B cell (primary cell): ENCODE results near the gene PARD3. TPM values are rescaled to one million over a fixed set of nuclear protein-coding genes. Genes with fewer than 3 reads are reported as not detected.

Experiments
- ATAC-seq: fragments of 200-7000 bp; cut with Tn5 transposase; one replicate; pipeline ENCODE4 v1.10.0; 2021; ENCODE audit warnings: low read depth, mild to moderate bottlenecking, moderate number of reproducible peaks, moderate library complexity
- CTCF ChIA-PET: fragments of 350-600 bp; sonication (Branson Sonifier 250); formaldehyde crosslinking; loops from one replicate; lab custom pipeline; 2021; ENCODE audit warnings: antibody characterized with exemption, inconsistent platforms; lab: Charles Lee
- POLR2A ChIA-PET: fragments of 350-600 bp; sonication (Branson Sonifier 250); formaldehyde crosslinking; loops from one replicate; lab custom pipeline; 2021; ENCODE audit warnings: antibody characterized with exemption; lab: Charles Lee
- DNase-seq: peaks from one replicate; pipeline ENCODE4 v3.0.0; 2013
- H2AFZ ChIP-seq: 2 replicates; pipeline ENCODE4 v1.6.1; 2012; ENCODE audit warnings: mild to moderate bottlenecking, low read depth, low read length; ENCODE audit not compliant: insufficient read depth, poor library complexity, severe bottlenecking
- H3K27ac ChIP-seq, 2 donors: 1 replicate in 1 of 2; 2 replicates in 1 of 2; pipeline ENCODE4 v1.5.1; 2012 to 2013; ENCODE audit warnings: low read length in 2 of 2, mild to moderate bottlenecking in 2 of 2, moderate library complexity in 1 of 2
- H3K27me3 ChIP-seq, 4 experiments: fragments of 200-600 bp in 1 of 4; sonication (generic) in 1 of 4; replicated peaks in 1 of 4; 1 replicate in 2 of 4; 2 replicates in 2 of 4; pipeline versions ENCODE4 v1.6.1 to v1.7.0; 2013 to 2016; ENCODE audit warnings: low read length in 3 of 4, mild to moderate bottlenecking in 2 of 4, mixed read lengths in 1 of 4, moderate library complexity in 1 of 4; ENCODE audit not compliant: insufficient read depth in 4 of 4, control insufficient read depth in 3 of 4; ENCODE audit errors: control extremely low read depth in 1 of 4
- H3K36me3 ChIP-seq, 2 experiments: replicated peaks in 1 of 2; 1 replicate in 1 of 2; 2 replicates in 1 of 2; pipeline versions ENCODE4 v1.6.1 to v1.7.1; 2013; ENCODE audit warnings: low read length in 1 of 2; ENCODE audit not compliant: insufficient read depth in 2 of 2, control insufficient read depth in 1 of 2; ENCODE audit errors: control extremely low read depth in 1 of 2, extremely low read depth in 1 of 2
- H3K4me1 ChIP-seq, 2 donors: fragments of 200-600 bp in 1 of 2; sonication (generic) in 1 of 2; 1 replicate in 1 of 2; 2 replicates in 1 of 2; pipeline versions ENCODE4 v1.5.1 to v1.6.1; 2013 to 2017; ENCODE audit warnings: low read length in 2 of 2; ENCODE audit not compliant: control insufficient read depth in 2 of 2, insufficient read depth in 2 of 2
- H3K4me2 ChIP-seq: replicated peaks from 2 replicates; pipeline ENCODE3; 2012; ENCODE audit warnings: mild to moderate bottlenecking, low read depth, low read length; ENCODE audit not compliant: poor library complexity, severe bottlenecking
- H3K4me3 ChIP-seq, 5 experiments: fragments of 200-600 bp in 1 of 5; sonication (generic) in 1 of 5; 1 replicate in 3 of 5; 2 replicates in 2 of 5; pipeline versions ENCODE4 v1.5.1 to v1.7.0; 2011 to 2016; ENCODE audit warnings: low read length in 4 of 5, mild to moderate bottlenecking in 4 of 5, low read depth in 2 of 5, control low read depth in 1 of 5, moderate library complexity in 1 of 5; ENCODE audit not compliant: insufficient read depth in 1 of 5; ENCODE audit errors: control extremely low read depth in 1 of 5, extremely low read depth in 1 of 5
- H3K79me2 ChIP-seq: fragments of 200-600 bp; sonication (generic); one replicate; pipeline ENCODE4 v1.6.0; 2016; ENCODE audit warnings: low read length; ENCODE audit not compliant: control insufficient read depth, insufficient read depth
- H3K9ac ChIP-seq: fragments of 200-600 bp; sonication (generic); 2 replicates; pipeline ENCODE4 v1.6.1; 2017; ENCODE audit warnings: mild to moderate bottlenecking, low read length, moderate library complexity
- H3K9me3 ChIP-seq, 3 donors: one replicate each; pipeline versions ENCODE4 v1.6.1 to v1.7.1; 2013; ENCODE audit warnings: low read length in 2 of 3; ENCODE audit not compliant: control insufficient read depth in 2 of 3, insufficient read depth in 1 of 3; ENCODE audit errors: control extremely low read depth in 1 of 3
- H4K20me1 ChIP-seq: 2 replicates; pipeline ENCODE4 v1.6.0; 2012; ENCODE audit warnings: mild to moderate bottlenecking, low read length; ENCODE audit not compliant: insufficient read depth, control insufficient read depth, poor library complexity, severe bottlenecking
- H3K27ac Mint-ChIP-seq: one replicate; pipeline ENCODE4 v1.8.0; 2021; ENCODE audit warnings: mixed read lengths
- H3K27me3 Mint-ChIP-seq: one replicate; pipeline ENCODE4 v1.8.0; 2021; ENCODE audit warnings: mixed read lengths
- H3K4me1 Mint-ChIP-seq: one replicate; pipeline ENCODE4 v1.8.0; 2021; ENCODE audit warnings: mixed read lengths
- H3K4me3 Mint-ChIP-seq: one replicate; pipeline ENCODE4 v1.8.0; 2021; ENCODE audit warnings: mixed read lengths
- H3K9me3 Mint-ChIP-seq: one replicate; pipeline ENCODE4 v1.8.0; 2022; ENCODE audit warnings: mixed read lengths; ENCODE audit not compliant: insufficient read depth
- CTCF ChIP-seq: fragments of 200-600 bp; IDR thresholded peaks from one replicate; pipeline ENCODE4 v1.8.0; 2022; ENCODE audit warnings: antibody characterized with exemption, mild to moderate bottlenecking
- EZH2 ChIP-seq: IDR thresholded peaks from 2 replicates; pipeline ENCODE4 v1.6.1; 2012; ENCODE audit warnings: borderline replicate concordance, low read depth, mild to moderate bottlenecking, moderate library complexity, low read length; ENCODE audit not compliant: insufficient read depth, poor library complexity, severe bottlenecking
- WGBS: methylation state at CpG from one replicate; pipeline ENCODE4 v1.1.5; 2013; ENCODE audit warnings: missing lambda C conversion rate; ENCODE audit not compliant: insufficient coverage; 5-methylcytosine and 5-hydroxymethylcytosine counted together
- intact Hi-C: fragments of 100-400 bp; cut with micrococcal nuclease; formaldehyde crosslinking; loops from one replicate; pipeline ENCODE4 v1.10.0; 2022
- polyA plus RNA-seq: library from polyadenylated mRNA; depleted of rRNA; stranded (reverse); fragments of >200 nt; gene quantifications from 2 replicates; pipeline ENCODE4 v1.2.3, GENCODE V29; 2012
- total RNA-seq, 2 donors: library from RNA; stranded (reverse); fragments of 120-200 nt in 1 of 2; gene quantifications; 1 replicate in 1 of 2; 2 replicates in 1 of 2; pipeline versions ENCODE4 v1.2.3 to v1.2.4, GENCODE V29; 2013 to 2022

PARD3 gene
- total and polyA plus RNA-seq, 2 donors (not counting 1 experiment from before 2014, with no cell fraction given): not detected

GRCh38 chr10:34240039-34240438, 575.1 kb downstream of the PARD3 start:
- no peak for ATAC-seq
- Histone ChIP-seq H4K20me1 (no peaks in the 10 kb centered on the region), H3K9ac (no peak overlapping the region), H3K27me3 (no peaks in the 10 kb centered on the region), H3K79me2 (no peaks in the 10 kb centered on the region), H3K27ac (no peak overlapping the region), H3K4me2 (no peak overlapping the region), H3K9me3 (no peaks in the 10 kb centered on the region), H3K4me1 (no peaks in the 10 kb centered on the region), H3K36me3 (no peaks in the 10 kb centered on the region), H2AFZ (no peak overlapping the region), H3K4me3 (no peak overlapping the region)
- no peaks in the 10 kb centered on the region for H3K4me1 Mint-ChIP-seq
- TF ChIP-seq EZH2 (no peak), CTCF (no peak)
- intact Hi-C loops: no loop called here
- no peak overlapping the region for H3K4me3 Mint-ChIP-seq
- ChIA-PET CTCF (no interaction called here), POLR2A (no interaction called here)
- H3K27me3 Mint-ChIP-seq: no peaks in the 10 kb centered on the region
- H3K27ac Mint-ChIP-seq: no peak overlapping the region
- 100% methylated on average over 1 of the region's 7 CpGs for WGBS
- no peak for DNase-seq
- no peaks in the 10 kb centered on the region for H3K9me3 Mint-ChIP-seq

GRCh38 chr10:34237898-34238455, 577.1 kb downstream of the PARD3 start:
- intact Hi-C loops: no loop called here
- H3K9ac ChIP-seq: no peak overlapping the region
- H3K27me3 Mint-ChIP-seq: no peaks in the 10 kb centered on the region
- no CpG with 5 or more reads among the region's 1 CpG for WGBS
- DNase-seq (no peak), ATAC-seq (no peak)
- H3K9me3 Mint-ChIP-seq: no peaks in the 10 kb centered on the region
- H3K27me3 ChIP-seq: no peaks in the 10 kb centered on the region
- no peak overlapping the region for H2AFZ ChIP-seq
- no peaks in the 10 kb centered on the region for H3K79me2 ChIP-seq
- H4K20me1 ChIP-seq: no peaks in the 10 kb centered on the region
- H3K9me3 ChIP-seq: no peaks in the 10 kb centered on the region
- H3K27ac ChIP-seq: no peak overlapping the region
- H3K4me3 ChIP-seq: no peak overlapping the region
- POLR2A ChIA-PET: no interaction called here
- H3K4me1 Mint-ChIP-seq: no peaks in the 10 kb centered on the region
- CTCF ChIA-PET: no interaction called here
- no peak overlapping the region for H3K4me2 ChIP-seq
- H3K36me3 ChIP-seq: no peaks in the 10 kb centered on the region
- no peak overlapping the region for H3K4me3 Mint-ChIP-seq
- TF ChIP-seq CTCF (no peak), EZH2 (no peak)
- no peak overlapping the region for H3K27ac Mint-ChIP-seq
- H3K4me1 ChIP-seq: no peaks in the 10 kb centered on the region
